Omental fat pad (tissue), 4 donors: ENCODE measurements around the gene COL6A2. TPM values are rescaled to one million over a fixed set of nuclear protein-coding genes. Genes with fewer than 3 reads are reported as not detected.

Experiments
- ATAC-seq: fragments of 150-250 bp; one replicate; pipeline ENCODE4 v1.9.1; 2016; ENCODE audit warnings: mild to moderate bottlenecking, moderate library complexity; ENCODE audit not compliant: low FRiP score
- DNase-seq: peaks from one replicate; pipeline ENCODE4 v3.0.0-alpha.2; 2019; ENCODE audit warnings: low spot score
- CTCF ChIP-seq, 3 donors: fragments of 450-650 bp; IDR thresholded peaks; one replicate each; pipeline ENCODE4 v1.5.1; 2016 to 2017; ENCODE audit warnings: antibody characterized with exemption in 3 of 3, mild to moderate bottlenecking in 3 of 3, moderate library complexity in 2 of 3
- total RNA-seq, 4 donors: library from RNA; depleted of rRNA; stranded (reverse); fragments of >200 nt; gene quantifications; one replicate each; pipeline ENCODE4 v1.1.0, GENCODE V29; 2016

COL6A2 gene
- total RNA-seq, 4 donors from 2014 or later = 480 to 1,153 (median 616) TPM

DNA sequence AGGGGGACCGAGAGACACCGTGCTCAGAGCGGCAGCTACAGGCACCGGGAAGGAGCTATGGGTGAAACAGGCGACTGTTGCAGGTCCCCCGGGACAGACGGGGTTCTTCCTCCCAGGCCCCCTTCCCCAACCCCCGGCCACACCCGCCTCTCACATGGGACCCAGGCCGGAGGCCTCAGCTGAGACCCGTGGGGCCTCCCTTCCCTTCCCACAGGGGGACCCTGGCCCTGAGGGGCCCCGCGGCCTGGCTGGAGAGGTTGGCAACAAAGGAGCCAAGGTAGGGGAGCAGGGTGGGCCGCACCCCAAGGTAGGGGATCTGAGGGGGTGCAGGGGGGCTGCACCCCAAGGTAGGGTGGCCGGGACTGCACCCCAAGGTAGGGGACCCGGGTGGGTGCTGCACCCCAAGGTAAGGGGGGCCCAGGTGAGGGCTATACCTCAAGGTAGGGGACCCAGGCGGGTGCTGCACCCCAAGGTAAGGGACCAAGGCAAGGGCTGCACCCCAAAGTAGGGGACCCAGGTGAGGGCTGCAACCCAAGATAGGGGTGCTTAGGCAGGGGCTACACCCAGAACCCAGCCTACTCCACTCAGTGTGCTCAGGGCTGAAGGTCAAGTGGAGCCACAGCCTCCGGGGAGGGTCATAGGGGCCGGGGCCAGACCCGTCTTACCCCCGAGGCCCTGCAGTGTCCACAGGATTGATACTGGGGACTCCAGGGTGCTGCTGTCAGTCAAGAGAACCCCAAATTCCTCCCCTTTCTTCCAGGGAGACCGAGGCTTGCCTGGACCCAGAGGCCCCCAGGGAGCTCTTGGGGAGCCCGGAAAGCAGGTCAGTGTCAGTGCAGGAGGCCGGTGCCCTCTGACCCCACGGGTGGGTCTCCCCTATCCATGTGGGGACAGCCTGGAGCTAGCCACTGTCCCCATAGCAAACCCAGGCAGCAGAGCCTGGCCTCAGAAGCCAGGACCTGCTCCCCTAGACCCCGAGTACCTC, 22.7 kb downstream of the COL6A2 start:
- no peak for TF ChIP-seq CTCF (IDR thresholded peaks at IDR 0.05)
- ATAC-seq (no peak), DNase-seq (peak; percentile 11)

- DNase-seq = peak; percentile 16
- TF ChIP-seq CTCF (IDR thresholded peaks at IDR 0.05) = no peak
- ATAC-seq = no peak
Measured at GRCh38 chr21:46121286-46122221, 23.6 kb downstream of the COL6A2 start.

DNA sequence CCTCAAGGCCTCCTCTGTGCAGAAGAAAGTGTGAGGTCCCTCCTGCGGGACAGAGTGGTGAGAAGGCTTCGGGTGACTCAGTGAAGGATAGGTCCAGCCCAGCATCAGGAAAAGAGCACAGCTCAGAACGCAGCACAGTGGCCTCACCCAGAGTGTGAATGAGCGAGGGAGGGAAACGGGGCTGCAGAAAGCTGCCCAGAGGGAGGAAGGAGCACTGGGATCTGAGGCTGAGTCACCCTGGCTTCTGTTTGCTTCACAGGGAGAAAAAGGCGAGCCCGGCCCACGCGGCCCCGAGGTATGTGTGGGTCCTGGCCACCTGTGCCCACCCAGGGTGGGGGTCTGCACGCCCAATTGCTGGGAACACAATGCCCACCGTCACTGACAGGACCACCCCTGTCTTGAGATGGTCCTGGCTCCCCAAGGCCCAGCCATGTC, 24.3 kb downstream of the COL6A2 start:
- no peak for TF ChIP-seq CTCF (IDR thresholded peaks at IDR 0.05)
- ATAC-seq (no peak), DNase-seq (peak; percentile 19)

DNA sequence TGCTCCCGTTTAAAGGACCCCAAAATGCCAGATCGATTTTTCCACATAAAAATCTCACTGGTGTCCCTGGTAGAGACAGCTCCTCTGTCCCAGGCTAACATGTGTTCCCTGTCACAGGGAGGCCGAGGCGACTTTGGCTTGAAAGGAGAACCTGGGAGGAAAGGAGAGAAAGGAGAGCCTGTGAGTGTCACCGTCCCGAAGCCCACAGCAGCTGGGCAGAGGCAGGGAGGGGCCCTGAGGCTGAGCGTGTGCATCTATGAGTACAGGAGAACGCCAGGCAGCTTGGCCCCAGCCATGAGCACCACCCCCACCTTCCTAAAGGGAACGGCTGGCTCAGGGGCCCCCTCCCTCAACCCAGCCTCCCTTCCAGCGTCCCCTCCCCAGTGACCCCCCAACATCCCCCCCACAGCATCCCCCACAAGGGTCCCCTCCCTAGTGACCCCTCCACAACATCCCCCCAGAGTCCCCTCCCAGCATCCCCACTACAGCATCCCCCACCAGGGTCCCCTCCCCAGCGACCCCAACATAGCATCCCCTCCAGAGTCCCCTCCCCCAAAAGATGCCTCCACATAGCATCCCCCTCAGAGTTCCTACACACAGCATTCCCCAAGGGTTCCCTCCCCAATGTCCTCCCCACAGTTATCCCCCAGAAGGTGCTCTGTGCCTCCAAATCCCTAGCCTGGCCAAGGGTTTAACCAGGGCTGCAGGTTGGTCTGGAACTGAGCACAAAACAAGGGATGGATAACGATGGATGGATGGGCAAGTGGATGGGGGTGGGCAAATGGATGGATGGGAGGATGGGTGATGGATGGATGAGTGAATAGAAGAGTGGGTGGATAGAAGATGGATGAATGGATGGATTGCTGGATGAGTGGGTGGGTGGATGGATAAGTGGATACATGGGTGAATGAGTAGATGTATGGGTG, 25.1 kb downstream of the COL6A2 start:
- ATAC-seq = no peak
- no peak for TF ChIP-seq CTCF (IDR thresholded peaks at IDR 0.05)
- DNase-seq = peak; percentile 8

- DNase-seq = peak; percentile 14
- no peak for ATAC-seq
- no peak for TF ChIP-seq CTCF (IDR thresholded peaks at IDR 0.05)
Measured at GRCh38 chr21:46124083-46124925, 26.4 kb downstream of the COL6A2 start.
